GM19395 (cell line): Measurements from ENCODE around the gene NOTUM.
"Not testable (repeated sequence)": the region's sequence is repeated elsewhere in the genome, so short reads cannot be mapped to it uniquely, and the experiment has no call there.

ENCODE experiments used
- ATAC-seq: cut with Tn5 transposase; IDR thresholded peaks from one replicate; pipeline ENCODE4 v1.9.1; 2021; ENCODE audit warnings: mild to moderate bottlenecking, moderate library complexity; ENCODE audit not compliant: unreplicated experiment

Gene NOTUM

DNA sequence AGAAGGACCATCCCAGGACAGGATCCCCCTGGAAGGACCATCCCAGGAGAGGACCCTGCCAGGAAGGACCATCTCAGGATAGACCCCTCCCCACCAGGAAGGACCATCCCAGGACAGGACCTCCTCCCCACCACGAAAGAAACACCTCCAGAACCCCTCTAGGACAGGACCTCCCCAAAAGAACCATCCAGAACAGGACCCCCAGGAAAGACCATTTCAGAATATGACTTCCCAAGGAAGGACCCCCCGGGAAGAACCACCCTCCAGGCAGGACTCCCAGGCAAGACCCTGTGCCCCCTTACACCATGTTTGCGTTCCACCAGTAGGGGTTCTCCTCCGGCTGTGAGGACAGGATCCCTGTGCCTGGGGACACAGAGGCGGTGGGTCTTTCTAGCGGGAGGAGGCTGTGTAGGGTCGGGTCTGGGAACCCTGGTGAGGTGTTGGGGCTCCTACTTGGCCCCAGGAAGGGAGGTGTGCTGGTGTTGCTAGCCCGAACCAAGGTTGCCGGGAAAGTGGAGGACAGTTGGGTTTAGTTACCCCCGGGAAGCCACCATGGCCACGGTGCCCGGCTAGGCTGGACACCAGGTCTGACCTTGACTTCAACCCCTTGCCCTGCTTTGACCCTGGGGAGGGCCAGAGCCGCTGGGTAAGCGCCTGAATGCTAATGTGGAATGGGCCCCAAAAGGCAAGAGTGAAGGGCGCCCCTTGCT, 2.2 kb downstream of the NOTUM start:
- ATAC-seq, result no peak

DNA sequence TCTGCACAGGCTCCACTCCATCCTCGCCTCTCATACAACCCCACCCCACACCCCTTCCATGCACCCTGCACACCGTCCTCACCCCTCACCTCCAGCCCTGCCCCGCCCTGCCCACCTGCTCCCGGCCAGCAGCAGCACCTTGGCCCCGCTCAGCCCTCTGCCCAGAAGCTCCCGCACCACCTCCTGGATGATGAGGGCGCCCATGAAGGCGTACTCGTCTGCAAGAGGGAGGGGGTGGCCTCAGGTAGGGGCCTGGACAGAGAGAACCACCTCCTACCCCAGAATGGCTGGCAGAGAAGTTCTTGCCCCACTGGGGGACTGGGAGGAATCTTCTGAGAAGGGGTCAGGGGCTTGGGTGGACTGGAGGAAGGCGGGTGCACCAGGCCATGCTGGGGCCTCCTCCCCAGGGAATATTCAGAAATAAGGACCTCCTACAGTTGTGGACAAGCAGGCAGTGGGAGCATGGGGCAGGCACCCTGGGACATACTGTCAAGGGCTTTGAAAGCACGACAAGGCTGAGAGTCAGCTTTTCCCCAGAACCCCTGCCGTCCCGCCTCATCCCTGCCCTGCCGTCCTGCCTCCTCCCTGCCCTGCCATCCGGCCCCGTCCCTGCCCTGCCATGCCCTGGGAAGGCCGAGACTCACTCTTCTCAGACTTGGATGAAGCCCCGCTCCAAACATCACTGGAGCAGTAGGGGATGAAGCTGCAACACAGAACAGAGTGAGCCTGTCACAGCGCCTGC, 3.1 kb downstream of the NOTUM start:
- no peak for ATAC-seq

DNA sequence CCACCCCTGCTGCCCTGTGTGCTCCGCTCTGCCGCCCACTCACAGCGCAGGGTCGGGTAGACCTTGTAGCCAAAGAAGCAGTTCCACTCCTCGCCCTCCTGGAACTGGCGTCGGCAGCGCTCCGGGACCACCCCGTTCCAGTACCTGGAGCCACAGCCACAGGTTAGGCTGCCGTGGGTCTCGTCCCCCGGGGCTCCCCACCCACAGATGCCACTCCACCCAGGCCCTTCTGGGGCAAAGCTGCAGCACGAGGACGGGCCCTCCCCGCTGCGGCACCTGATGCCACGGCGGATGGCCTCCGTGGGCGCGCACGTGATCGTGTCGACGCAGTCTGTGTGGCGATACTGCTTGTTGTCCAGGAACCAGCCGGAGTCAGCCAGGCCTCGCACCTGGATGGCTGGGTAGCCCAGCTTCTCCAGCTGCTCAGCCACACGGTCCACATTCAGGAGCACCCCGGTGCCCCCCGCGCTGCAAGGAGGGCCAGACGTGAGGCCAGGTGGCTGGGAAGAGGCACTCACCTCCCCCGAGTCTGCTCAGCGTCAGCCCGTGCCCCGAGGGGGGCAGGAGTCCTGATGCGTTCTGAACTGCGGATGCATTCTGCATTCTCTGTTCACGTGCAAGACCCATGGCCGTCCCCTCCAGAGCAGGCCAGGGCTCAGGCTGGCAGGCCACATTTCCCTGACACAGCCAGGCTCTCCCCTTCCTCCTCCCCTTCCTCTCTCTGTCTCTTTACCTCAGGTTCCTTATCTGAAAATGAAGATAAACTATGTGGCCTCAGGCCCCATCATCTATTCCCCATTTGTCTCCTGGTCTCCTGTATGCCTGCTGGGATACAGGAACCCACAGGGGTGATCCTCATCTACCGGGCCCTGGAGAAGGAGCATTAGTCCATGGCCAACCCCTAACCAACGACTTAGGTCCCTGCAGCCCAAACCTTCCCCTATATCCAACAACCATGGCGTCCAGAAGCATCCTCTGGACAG, 4.1 kb downstream of the NOTUM start:
- ATAC-seq, result no peak

DNA sequence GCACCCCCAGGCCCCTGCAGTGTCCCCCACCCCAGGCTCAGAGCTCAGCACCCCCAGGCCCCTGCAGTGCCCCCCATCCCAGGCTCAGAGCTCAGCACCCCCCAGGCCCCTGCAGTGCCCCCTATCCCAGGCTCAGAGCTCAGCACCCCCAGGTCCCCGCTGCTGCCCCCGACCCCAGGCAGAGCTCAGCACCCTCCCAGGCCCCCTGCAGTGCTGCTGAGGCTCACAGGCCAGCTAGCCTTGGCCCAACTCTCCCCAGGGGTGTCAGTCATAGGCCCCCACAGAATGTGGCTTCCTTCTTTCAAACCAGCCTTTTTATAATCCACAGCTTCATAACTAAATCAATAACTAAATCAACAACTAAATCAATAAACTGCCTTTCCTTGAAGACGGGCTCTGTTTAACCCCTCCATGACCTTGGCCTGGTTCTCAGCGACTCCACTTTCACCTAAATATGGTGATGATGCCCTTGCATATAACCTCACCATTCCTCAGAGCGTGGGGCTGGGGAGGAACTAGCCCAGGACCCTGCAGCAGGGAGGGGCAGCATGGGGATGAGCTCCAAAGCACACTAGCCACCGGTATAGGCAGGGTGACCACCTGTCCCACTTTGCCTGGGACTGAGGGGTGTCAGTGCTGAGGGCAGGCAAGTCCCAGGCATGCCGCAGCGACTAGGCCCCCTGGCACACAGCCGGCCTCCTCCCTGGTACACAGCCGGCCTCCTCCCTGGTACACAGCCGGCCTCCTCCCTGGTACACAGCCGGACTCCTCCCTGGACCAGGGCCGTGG, 5.0 kb downstream of the NOTUM start:
- no peak for ATAC-seq

DNA sequence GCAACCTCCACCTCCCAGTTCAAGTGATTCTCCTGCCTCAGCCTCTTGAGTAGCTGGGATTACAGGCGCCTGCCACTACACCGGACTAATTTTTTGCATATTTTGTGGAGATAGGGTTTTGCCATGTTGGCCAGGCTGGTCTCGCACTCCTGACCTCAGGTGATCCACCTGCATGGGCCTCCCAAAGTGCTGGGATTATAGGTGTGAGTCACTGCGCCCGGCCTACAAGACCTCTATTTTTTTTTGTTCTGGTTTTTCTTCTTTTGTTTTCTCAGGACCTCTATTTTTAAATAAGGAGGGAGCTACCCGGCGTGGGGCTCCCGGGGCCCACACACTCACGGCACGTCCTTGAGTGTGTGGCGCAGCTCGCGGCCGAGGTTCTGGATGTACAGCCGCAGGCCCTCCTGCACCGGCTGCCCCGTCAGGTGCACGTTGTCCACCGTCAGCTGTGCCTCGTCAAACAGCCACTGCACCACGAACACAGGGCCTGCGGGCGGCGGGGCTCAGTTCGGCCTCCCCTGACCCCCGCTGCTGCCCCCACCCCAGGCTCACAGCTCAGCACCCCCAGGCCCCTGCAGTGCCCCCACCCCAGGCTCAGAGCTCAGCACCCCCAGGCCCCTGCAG, 5.8 kb downstream of the NOTUM start:
- no peak for ATAC-seq

DNA sequence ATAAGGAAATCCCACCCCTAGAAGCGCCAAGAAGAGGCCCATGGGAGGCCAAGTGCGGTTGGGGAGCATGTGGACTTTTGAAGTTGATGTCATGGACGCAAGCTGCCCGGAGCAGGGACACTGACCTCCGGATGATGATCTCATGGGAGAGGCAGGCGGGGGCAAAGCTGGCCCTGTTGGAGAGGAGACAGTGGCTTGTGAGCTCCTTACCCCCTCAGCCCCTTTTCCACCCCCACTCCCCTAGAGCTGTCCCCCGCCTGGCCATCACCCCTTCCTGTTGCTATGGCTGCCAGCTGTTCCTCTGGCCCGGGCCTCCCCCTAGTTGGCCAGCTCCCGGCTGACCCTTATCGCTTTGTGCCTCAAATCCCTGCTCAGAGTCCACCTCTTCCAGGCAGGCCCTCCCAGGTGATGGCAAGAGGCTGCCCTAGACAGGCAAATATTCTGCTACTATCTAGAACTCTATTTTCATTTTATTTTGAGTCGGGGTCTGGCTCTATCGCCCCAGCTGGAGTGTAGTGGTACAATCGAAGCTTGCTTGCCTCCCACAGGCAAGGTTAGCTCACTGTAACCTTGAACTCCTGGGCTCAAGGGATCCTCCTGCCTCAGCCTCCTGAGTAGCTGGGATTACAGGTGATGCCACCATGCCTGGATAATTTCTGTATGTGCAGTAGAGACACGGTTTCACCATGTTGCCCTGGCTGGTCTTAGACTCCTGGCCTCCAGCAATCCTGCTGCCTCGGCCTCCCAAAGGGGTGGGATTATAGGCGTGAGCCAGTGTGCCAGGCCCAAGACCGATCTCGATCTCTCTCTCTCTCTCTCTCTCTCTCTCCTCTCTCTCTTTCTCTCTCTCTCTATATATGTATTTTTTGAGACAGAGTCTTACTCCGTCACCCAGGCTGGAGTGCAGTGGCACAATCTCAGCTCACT, 6.6 kb downstream of the NOTUM start:
- no peak for ATAC-seq

DNA sequence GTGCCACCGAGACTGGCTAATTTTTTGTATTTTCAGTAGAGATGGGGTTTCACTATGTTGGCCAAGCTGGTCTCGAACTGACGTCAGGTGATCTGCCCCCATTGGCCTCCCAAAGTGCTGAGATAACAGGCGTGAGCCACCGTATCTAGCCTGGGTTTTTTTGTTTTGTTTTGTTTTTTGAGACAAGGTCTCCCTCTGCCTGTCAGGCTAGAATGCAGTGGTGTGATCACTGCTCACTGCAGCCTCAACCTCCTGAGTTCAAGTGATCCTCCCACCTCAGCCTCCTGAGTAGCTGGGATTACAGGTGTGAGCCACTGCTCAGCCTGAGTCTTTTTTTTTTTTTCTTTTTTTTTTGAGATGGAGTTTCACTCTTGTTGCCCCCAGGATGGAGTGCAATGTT, 7.5 kb downstream of the NOTUM start:
- ATAC-seq, result not testable (repeated sequence)

DNA sequence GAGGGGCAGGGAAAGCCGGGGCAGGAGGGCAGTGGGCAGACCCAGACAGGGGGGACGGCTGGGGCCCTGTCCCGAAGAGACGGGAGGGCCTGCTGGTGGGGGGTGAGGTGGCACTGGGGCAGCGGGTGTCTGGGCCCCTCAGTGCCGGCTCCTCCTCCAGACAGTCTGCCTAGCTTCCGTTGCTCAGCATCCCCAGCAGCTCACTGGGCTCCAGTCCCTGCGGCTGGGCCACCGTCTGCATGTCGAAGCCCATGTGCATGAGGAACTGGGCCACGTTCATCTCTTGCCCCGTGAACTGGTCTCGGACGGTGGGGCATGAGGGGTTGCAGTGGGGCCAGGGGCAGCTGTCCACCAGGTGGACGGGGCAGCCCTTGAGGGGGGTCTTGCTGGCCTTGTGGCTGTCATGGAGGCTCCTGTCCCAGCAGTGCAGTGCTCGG, 8.2 kb downstream of the NOTUM start:
- ATAC-seq, result no peak

DNA sequence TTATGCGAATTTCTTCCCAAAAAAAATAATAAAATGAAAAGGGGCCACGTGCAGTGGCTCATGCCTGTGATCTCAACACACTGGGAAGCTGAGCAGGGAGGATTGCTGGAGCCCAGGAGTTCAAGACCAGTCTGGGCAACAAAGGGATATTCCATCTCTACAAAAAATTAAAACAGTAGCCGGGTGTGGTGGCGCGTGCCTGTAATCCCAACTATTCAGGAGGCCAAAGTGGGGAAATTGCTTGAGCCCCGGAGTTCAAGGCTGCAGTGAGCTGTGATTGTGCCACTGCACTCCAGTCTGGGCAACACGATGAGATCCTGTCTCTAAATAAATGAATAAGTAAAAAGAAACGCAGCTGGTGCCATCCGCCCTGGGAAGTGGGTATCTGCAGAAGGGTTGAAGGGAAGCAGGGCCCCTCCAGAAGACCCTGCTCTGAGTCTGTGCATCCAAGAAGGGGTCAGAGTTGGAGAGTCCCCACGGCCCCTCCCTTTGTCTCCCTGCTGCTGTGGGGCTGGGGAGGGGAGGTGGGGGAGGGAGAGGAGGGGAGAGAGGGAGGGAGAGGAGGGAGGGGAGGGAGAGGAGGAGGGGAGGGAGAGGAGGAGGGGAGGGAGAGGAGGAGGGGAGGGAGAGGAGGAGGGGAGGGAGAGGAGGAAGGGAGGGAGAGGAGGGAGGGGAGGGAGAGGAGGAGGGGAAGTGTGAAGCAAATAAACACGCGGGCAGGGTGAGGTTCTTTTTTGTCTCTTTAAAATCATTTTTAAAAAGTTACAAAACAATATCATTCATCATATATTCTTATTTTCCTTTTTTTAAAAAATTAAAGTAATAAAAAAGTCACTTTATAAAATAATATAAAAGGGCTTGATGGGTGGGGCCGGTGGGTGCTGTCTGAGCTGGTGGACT, 9.0 kb downstream of the NOTUM start:
- ATAC-seq, result no peak

DNA sequence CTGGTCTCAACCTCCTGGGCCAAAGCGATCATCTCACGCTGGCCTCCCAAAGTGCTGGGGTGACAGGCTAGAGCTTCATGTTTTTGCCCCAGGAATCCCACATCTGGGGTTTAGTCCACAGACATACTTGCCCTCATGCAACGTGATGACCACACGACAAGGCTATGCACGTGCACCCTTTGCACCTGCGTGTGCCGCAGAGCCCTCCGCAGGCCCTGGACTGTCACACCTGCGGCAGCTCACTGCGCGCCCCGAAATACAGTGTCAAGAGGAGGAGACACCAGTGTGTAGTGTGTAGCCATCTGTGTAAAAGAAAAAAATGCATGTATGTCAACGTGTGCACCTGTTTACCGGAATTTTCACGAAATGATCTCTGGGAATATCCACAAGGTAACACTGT, 10.5 kb downstream of the NOTUM start:
- no peak for ATAC-seq

DNA sequence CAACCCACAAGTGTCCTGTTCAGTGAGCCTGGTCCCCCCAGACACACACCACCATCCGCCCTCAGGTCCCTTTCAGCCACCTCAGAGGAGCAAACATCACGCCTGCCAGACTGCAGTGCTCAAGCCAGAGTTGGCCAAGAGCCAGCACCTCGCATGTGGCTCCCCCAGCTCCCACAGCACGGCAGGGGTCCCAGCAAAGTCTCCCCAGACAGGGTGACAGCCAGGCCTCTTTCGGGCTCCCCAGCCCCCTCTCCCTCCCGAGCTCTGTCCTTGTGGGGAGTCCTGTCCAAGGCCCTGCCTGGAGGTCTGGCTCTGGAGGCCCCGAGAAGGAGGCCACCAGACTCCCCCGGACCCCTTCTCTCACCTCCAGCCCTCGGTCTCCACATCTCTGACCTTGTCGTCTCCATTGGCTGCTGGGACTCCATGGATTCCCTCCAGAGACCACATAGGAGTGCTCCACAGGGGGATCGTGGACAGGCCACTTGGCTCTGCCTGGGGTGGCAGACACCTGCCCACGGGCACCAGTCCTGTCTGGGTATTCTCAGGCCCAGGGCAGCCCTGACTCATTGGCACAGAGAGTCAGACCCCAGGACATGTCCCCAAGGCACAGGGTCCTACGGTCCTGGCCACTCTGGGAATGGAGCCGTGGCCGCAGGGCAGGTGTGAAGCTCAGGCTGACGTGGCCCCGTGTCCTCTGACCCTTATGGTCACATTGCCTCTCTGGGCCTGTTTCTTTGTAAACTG, 12.2 kb downstream of the NOTUM start:
- ATAC-seq, result no peak

DNA sequence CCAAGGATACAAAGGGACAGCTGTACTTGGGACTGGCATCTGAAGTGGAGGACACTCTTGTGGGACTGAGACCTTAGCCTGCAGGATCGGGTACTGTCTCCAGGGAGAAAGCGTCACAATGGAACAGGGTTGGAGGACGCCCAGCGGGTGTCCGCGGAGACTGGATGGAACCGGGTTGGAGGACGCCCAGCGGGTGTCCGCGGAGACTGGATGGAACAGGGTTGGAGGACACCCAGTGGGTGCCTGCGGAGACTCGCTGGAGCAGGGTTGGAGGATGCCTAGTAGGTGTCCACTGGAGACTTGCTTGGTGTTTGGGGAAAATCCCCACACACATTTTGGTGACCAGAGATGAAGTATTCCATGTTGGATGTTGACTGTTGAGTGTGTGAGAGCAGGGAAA, 13.8 kb downstream of the NOTUM start, which contains the start of gene MYADML2:
TSS of gene MYADML2 (minus strand) at position 45 of the 400 bp plus-strand sequence. CDS start 5,492 bp downstream, outside the sequence.
- no peak for ATAC-seq

DNA sequence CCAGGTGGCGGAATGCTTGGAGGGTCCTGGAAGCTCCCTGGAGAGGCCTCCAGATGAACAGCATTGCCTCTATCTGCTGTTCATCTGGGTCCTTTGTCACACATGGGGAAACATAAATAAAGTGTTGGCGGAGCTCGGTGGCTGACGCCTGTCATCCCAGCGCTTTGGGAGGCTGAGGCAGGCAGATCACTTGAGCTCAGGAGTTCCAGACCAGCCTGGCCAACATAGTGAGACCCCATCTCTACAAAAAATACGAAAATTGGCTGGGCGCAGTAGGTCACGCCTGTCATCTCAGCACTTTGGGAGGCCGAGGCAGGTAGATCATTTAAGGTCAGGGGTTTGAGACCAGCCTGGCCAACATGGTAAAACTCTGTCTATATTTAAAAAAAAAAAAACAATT, 16.1 kb downstream of the NOTUM start:
- ATAC-seq, result no peak

DNA sequence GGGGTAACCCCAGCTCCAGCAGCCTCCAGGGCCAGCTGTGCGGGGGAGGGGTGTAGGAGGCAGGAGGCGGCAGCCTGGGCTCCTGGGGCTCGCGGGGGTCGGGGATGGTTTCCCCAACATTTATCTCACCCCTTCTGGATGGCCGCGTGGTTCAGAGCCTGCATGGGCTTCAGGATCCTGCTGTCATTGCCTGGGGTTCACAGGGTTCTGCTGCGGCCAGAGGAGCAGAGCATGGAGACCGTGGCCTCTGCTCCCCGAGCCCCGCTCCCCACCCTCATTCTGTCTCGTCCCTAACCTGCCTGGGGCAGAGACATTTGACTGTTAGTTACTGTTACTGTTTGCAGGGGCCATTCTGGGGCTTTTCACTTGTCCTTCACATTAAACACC, 18.8 kb downstream of the NOTUM start:
- ATAC-seq, result no peak

DNA sequence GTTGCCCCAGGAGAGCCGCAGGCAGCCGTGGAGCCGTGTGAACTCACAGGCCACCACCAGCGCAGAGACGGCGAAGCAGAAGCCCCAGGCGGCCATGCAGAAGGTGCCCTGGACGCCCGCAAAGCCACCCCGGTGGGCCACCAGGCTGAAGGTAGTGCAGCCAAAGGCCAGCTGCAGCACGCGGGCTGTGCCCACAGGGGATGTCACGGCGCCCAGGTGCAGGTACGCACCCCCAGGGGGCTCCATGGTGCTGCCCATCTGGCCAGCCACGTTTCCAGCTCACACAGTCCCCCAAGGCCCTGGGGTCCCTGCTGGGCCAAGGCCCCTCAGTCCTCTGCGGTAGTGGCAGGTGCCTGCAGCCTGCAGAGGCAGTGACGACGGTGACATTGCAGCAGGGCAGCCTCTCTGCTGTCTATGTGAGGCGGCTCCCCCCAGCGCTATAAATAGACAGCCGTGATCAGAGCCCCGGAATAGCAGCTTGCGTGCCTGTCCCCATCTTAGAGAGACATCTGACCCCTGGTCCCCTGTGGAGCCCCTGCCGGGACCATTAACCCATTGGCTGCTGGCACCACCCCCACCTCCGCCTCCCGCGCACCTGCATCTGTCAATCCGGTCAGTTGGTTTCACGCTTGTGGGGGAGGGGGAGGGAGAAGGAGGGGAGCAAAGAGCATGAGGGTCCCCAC, 19.4 kb downstream of the NOTUM start:
- no peak for ATAC-seq
